Karpas-422 (cell line): Measurements from ENCODE around the gene SYNJ2. TPM values are rescaled to one million over a fixed set of nuclear protein-coding genes. Genes with fewer than 3 reads are reported as not detected.

Source experiments
- DNase-seq: peaks from one replicate; pipeline ENCODE4 v3.0.0-alpha.2; 2015
- H2AFZ ChIP-seq: fragments of 200-600 bp; sonication (generic); 2 replicates; pipeline ENCODE4 v1.6.1; 2014; ENCODE audit warnings: antibody characterized with exemption, low read length, mixed read lengths
- H3K27ac ChIP-seq: fragments of 200-600 bp; sonication (generic); 2 replicates; pipeline ENCODE4 v1.5.1; 2014; ENCODE audit warnings: mild to moderate bottlenecking, low read length, moderate library complexity
- H3K27me3 ChIP-seq: fragments of 200-600 bp; sonication (generic); 2 replicates; pipeline ENCODE4 v1.6.1; 2014; ENCODE audit warnings: low read length, mixed read lengths
- H3K36me3 ChIP-seq: fragments of 200-600 bp; sonication (generic); 2 replicates; pipeline ENCODE4 v1.6.1; 2014; ENCODE audit warnings: low read length, mixed read lengths; ENCODE audit not compliant: insufficient read depth
- H3K4me1 ChIP-seq: fragments of 200-600 bp; sonication (generic); 2 replicates; pipeline ENCODE4 v1.6.1; 2014; ENCODE audit warnings: mild to moderate bottlenecking, low read length, mixed read lengths
- H3K4me2 ChIP-seq: fragments of 200-600 bp; sonication (generic); 2 replicates; pipeline ENCODE4 v1.6.1; 2014; ENCODE audit warnings: low read length, low read depth, mild to moderate bottlenecking; ENCODE audit not compliant: poor library complexity, severe bottlenecking
- H3K4me3 ChIP-seq: fragments of 200-600 bp; sonication (generic); 2 replicates; pipeline ENCODE4 v1.5.1; 2014; ENCODE audit warnings: mild to moderate bottlenecking, antibody characterized with exemption, low read length, mixed read lengths
- H3K79me2 ChIP-seq: fragments of 200-600 bp; sonication (generic); 2 replicates; pipeline ENCODE4 v1.6.1; 2014; ENCODE audit warnings: mild to moderate bottlenecking, low read length, mixed read lengths
- H3K9ac ChIP-seq: fragments of 200-600 bp; sonication (generic); 2 replicates; pipeline ENCODE4 v1.6.0; 2014; ENCODE audit warnings: low read length
- H3K9me2 ChIP-seq: fragments of 200-600 bp; sonication (generic), shearing (Covaris generic); replicated peaks from 2 replicates; pipeline ENCODE4 v1.6.0; 2014; ENCODE audit warnings: mild to moderate bottlenecking, low read length, moderate library complexity; ENCODE audit not compliant: insufficient read depth
- H3K9me3 ChIP-seq: fragments of 300-700, 200-600 bp; sonication (generic); 2 replicates; pipeline ENCODE4 v1.6.1; 2014; ENCODE audit warnings: low read length, mixed read lengths
- H4K20me1 ChIP-seq: fragments of 200-600 bp; sonication (generic); 2 replicates; pipeline ENCODE4 v1.6.1; 2014; ENCODE audit warnings: mild to moderate bottlenecking, antibody characterized with exemption, low read length, low read depth; ENCODE audit not compliant: insufficient read depth
- total RNA-seq: library from RNA; depleted of rRNA; stranded (reverse); fragments of >200 nt; shearing (Covaris generic); gene quantifications from 2 replicates; pipeline ENCODE4 v1.2.3, GENCODE V29; 2014; ENCODE audit warnings: low replicate concordance

The SYNJ2 gene
- total RNA-seq, 1 experiment from 2014 or later: 0.04 TPM

GRCh38 chr6:158008864-158009113, 27.1 kb downstream of the SYNJ2 start:
- Histone ChIP-seq H3K4me1 (no peaks in the 10 kb centered on the region), H3K9me2 (no peaks in the 10 kb centered on the region), H3K9ac (no peak overlapping the region), H3K9me3 (no peaks in the 10 kb centered on the region), H2AFZ (no peak overlapping the region), H3K4me3 (no peak overlapping the region), H3K27ac (no peak overlapping the region), H3K27me3 (no peaks in the 10 kb centered on the region), H3K4me2 (no peak overlapping the region), H3K79me2 (no peaks in the 10 kb centered on the region), H4K20me1 (no peaks in the 10 kb centered on the region), H3K36me3 (no peaks in the 10 kb centered on the region)
- DNase-seq: no peak

DNA sequence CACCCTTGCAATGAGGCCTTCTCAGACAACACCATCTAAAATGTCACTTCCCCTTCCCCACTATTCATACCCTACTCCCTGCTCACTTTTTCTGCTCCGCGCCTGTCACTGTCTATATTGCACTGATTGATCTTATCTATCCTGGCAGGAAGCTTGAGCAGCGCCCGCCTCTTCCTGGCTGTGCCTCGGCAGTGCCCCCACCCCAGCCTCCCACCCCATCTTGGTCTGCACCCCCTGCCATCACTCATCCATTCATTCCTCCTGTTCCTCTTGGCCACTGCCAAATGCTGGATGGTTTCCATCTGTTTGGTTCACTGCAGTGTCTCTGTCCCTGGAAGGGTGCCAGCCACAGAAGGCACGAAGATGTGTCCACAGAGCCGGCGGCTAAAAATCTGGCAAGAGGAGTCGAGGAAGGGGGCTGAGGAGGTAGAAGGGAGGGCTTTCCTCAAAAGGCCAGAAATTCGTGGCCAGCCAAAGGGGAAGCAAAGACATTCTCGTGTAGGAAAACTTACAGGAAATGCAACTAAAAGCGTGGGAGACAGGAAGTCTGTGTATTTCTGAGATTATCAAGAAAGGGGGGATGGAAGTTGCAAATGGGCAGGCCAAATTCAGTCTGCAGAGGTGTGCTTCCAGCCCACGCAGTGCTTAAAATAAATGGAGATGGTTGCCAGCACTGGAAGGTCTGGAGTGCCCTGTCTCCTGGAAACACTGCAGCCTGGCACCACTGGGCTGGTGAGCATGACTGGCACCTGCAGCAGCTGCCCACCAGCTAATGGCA, 27.6 kb downstream of the SYNJ2 start:
- Histone ChIP-seq H3K9me3 (no peaks in the 10 kb centered on the region), H3K9ac (no peak overlapping the region), H3K27me3 (no peaks in the 10 kb centered on the region), H3K4me1 (no peaks in the 10 kb centered on the region), H3K4me3 (no peak overlapping the region), H4K20me1 (no peaks in the 10 kb centered on the region), H3K4me2 (no peak overlapping the region), H3K9me2 (no peaks in the 10 kb centered on the region), H2AFZ (no peak overlapping the region), H3K27ac (no peak overlapping the region), H3K36me3 (no peaks in the 10 kb centered on the region), H3K79me2 (no peaks in the 10 kb centered on the region)
- no peak for DNase-seq

DNA sequence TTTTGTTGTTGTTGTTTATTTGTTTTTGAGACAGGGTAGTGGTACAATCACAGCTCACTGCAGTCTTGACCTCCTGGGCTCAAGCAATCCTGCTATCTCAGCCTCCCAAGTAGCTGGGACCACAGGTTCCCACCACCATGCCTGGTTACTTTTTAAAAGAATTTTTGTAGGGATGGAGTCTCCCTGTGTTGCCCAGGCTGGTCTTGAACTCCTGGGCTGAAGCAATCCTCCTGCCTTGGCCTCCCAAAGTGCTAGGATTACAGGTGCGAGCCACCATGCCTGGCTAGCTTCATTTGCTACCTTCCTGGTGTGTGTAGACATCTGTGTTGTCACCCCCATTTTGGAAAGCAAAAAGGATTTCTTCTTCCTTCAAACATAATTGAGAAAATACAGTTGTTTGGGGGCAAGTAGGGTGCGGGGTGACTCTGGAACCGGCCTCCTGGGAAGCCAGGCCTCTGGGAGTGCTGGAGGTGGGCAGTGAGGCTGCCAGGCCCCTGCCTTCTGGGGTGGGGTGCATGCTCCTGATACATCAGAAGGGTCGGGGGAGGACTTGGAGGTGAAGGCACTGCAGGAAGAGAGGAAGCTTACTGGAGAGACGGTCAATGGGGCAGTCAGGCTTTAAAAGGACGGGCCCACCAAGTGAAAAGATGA, 28.4 kb downstream of the SYNJ2 start:
- H3K9me2 ChIP-seq: no peaks in the 10 kb centered on the region
- no peak overlapping the region for H3K4me3 ChIP-seq
- H3K79me2 ChIP-seq: no peaks in the 10 kb centered on the region
- no peaks in the 10 kb centered on the region for H3K36me3 ChIP-seq
- no peaks in the 10 kb centered on the region for H3K27me3 ChIP-seq
- no peaks in the 10 kb centered on the region for H3K4me1 ChIP-seq
- no peaks in the 10 kb centered on the region for H4K20me1 ChIP-seq
- no peak overlapping the region for H3K9ac ChIP-seq
- no peak for DNase-seq
- no peak overlapping the region for H3K4me2 ChIP-seq
- no peak overlapping the region for H3K27ac ChIP-seq
- no peaks in the 10 kb centered on the region for H3K9me3 ChIP-seq
- H2AFZ ChIP-seq: no peak overlapping the region

GRCh38 chr6:158010591-158011477, 29.2 kb downstream of the SYNJ2 start:
- H3K4me1 ChIP-seq: no peaks in the 10 kb centered on the region

DNA sequence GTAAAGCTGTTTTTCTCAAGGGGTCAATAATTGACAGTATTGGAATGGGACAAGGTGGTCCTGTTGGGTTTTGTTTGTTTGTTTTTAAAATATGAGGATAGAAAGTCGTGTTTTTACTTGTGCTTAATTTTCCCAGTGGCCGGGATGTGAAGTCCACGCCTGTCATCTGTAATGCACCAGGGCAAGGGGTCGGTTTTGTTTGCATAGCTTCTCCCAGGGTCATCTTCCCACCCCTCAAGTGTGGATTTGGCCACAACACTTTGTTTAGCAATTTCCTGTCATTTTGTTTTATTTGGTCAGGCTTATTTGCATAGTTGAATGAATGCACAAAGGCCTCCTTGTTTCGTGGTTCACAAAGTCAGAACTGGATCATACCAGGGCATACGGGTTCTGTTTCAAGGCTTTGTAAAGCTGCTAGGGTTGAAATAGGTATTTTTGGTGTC, 29.8 kb downstream of the SYNJ2 start:
- Histone ChIP-seq H3K9ac (no peak overlapping the region), H2AFZ (no peak overlapping the region), H3K4me1 (no peaks in the 10 kb centered on the region), H3K36me3 (no peaks in the 10 kb centered on the region), H3K27ac (no peak overlapping the region), H3K9me3 (no peaks in the 10 kb centered on the region), H3K4me3 (no peak overlapping the region), H3K79me2 (no peaks in the 10 kb centered on the region), H3K27me3 (no peaks in the 10 kb centered on the region), H3K4me2 (no peak overlapping the region), H4K20me1 (no peaks in the 10 kb centered on the region), H3K9me2 (no peaks in the 10 kb centered on the region)
- no peak for DNase-seq

More at GRCh38 chr6:158010591-158011477, 29.2 kb downstream of the SYNJ2 start:
- H2AFZ ChIP-seq: no peak overlapping the region
- H3K4me3 ChIP-seq: no peak overlapping the region
- no peak overlapping the region for H3K27ac ChIP-seq
- H3K36me3 ChIP-seq: no peaks in the 10 kb centered on the region
- no peaks in the 10 kb centered on the region for H3K79me2 ChIP-seq
- no peaks in the 10 kb centered on the region for H3K9me2 ChIP-seq
- H3K9me3 ChIP-seq: no peaks in the 10 kb centered on the region
- no peaks in the 10 kb centered on the region for H4K20me1 ChIP-seq
- no peak for DNase-seq
- H3K4me2 ChIP-seq: no peak overlapping the region
- H3K9ac ChIP-seq: no peak overlapping the region
- no peaks in the 10 kb centered on the region for H3K27me3 ChIP-seq

- no peak overlapping the region for H3K9ac ChIP-seq
These were observed 30.4 kb downstream of the SYNJ2 start for GRCh38 chr6:158011980-158012566.

DNA sequence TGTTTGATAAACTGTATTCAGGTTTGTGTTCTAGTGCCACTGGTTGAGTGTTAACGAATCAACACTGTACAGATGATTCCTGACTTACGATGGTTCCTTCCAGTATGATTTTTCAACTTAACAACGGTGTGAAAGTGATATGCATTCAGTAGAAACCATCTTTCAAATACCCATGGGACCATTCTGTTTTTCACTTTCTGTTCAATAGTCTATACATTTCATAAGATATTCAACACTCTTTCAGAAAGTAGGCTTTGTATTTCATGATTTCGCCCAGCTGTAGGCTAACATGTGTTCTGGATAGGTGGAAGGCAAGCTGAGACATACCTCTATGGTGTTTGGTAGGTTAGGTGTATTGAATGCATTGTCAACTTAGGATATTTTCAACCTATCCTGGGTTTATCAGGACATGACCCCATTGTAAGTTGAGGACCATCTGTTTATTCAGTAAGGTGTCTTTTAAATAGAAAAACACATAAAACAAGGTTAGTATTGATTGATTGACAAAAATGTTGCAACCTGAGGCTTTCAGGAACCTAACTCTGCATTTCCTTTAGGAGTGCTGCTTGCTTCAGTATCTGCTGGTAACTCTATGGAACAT, 32.3 kb downstream of the SYNJ2 start:
- no peaks in the 10 kb centered on the region for H3K9me3 ChIP-seq
- DNase-seq: no peak
- H3K4me1 ChIP-seq: no peaks in the 10 kb centered on the region
- no peak overlapping the region for H3K4me3 ChIP-seq
- no peak overlapping the region for H3K4me2 ChIP-seq
- no peaks in the 10 kb centered on the region for H3K79me2 ChIP-seq
- no peak overlapping the region for H3K27ac ChIP-seq
- no peaks in the 10 kb centered on the region for H4K20me1 ChIP-seq
- H3K36me3 ChIP-seq: no peaks in the 10 kb centered on the region
- no peaks in the 10 kb centered on the region for H3K9me2 ChIP-seq
- H2AFZ ChIP-seq: no peak overlapping the region
- H3K9ac ChIP-seq: no peak overlapping the region
- no peaks in the 10 kb centered on the region for H3K27me3 ChIP-seq

More at GRCh38 chr6:158011980-158012566, 30.4 kb downstream of the SYNJ2 start:
- Histone ChIP-seq H3K79me2 (no peaks in the 10 kb centered on the region), H4K20me1 (no peaks in the 10 kb centered on the region), H3K4me3 (no peak overlapping the region), H3K27ac (no peak overlapping the region), H3K27me3 (no peaks in the 10 kb centered on the region), H3K36me3 (no peaks in the 10 kb centered on the region), H3K9me3 (no peaks in the 10 kb centered on the region), H3K9me2 (no peaks in the 10 kb centered on the region), H3K4me1 (no peaks in the 10 kb centered on the region), H3K4me2 (no peak overlapping the region), H2AFZ (no peak overlapping the region)
- DNase-seq: no peak
